ENCODE data around the gene NR6A1. TPM values are rescaled to one million over a fixed set of nuclear protein-coding genes. Genes with fewer than 3 reads are reported as not detected.

The NR6A1 gene
- polyA plus RNA-seq, 1 donor from 2014 or later = 4.3 TPM

- Histone ChIP-seq H3K4me3 (ENCODE audit: low read length) (no peak overlapping the region), H3K4me2 (ENCODE audit: low read length) (no peak overlapping the region), H3F3A (ENCODE audit: insufficient read depth, low read length, poor library complexity, severe bottlenecking) (no peaks in the 10 kb centered on the region), H3K27me3 (ENCODE audit: insufficient read depth, low read depth, low read length) (no peaks in the 10 kb centered on the region), H3K36me3 (ENCODE audit: insufficient read depth, low read length) (no peaks in the 10 kb centered on the region), H2AFZ (ENCODE audit: low read depth, low read length) (no peak overlapping the region), H4K20me1 (ENCODE audit: insufficient read depth) (no peaks in the 10 kb centered on the region), H3K9ac (ENCODE audit: low read length) (no peak overlapping the region), H3K9me3 (ENCODE audit: low read length) (no peaks in the 10 kb centered on the region), H3K9me2 (ENCODE audit: insufficient read depth, low read length) (no peaks in the 10 kb centered on the region), H3K79me2 (replicated peaks; ENCODE audit: insufficient read depth, low read length) (no peaks in the 10 kb centered on the region), H3K27ac (ENCODE audit: low read length) (no peak overlapping the region)
- TF ChIP-seq RAD21 (conservative IDR thresholded peaks at IDR 0.05) = no peak
- TF ChIP-seq EZH2 (IDR thresholded peaks at IDR 0.05; ENCODE audit: borderline replicate concordance, insufficient read depth, low read length, poor library complexity, severe bottlenecking) = no peak
- no peak for TF ChIP-seq CTCF (IDR thresholded peaks at IDR 0.05; ENCODE audit: poor library complexity, severe bottlenecking)
- TF ChIP-seq EP300 (conservative IDR thresholded peaks at IDR 0.05; ENCODE audit: poor library complexity, severe bottlenecking) = no peak
- no peak for TF ChIP-seq SMC3 (conservative IDR thresholded peaks at IDR 0.05; ENCODE audit: poor library complexity)
- no peak for TF ChIP-seq POLR2AphosphoS5 (IDR thresholded peaks at IDR 0.05)
Measured at GRCh38 chr9:124631326-124631725, 139.8 kb downstream of the NR6A1 start.

GRCh38 chr9:124629600-124629999 is 141.5 kb downstream of the NR6A1 start:
- TF ChIP-seq REST (IDR thresholded peaks at IDR 0.05; ENCODE audit: borderline replicate concordance) = no peak
- TF ChIP-seq TAF1 (IDR thresholded peaks at IDR 0.05; ENCODE audit: low read depth) = no peak
- TF ChIP-seq POLR2AphosphoS5 (IDR thresholded peaks at IDR 0.05) = no peak
- TF ChIP-seq RAD21 (conservative IDR thresholded peaks at IDR 0.05) = no peak
- TF ChIP-seq EP300 (conservative IDR thresholded peaks at IDR 0.05; ENCODE audit: poor library complexity, severe bottlenecking) = no peak
- no peak for TF ChIP-seq EZH2 (IDR thresholded peaks at IDR 0.05; ENCODE audit: borderline replicate concordance, insufficient read depth, low read length, poor library complexity, severe bottlenecking)
- TF ChIP-seq MXI1 (conservative IDR thresholded peaks at IDR 0.05; ENCODE audit: poor library complexity, severe bottlenecking) = no peak
- no peak for TF ChIP-seq SMC3 (conservative IDR thresholded peaks at IDR 0.05; ENCODE audit: poor library complexity)
- TF ChIP-seq CTCF (IDR thresholded peaks at IDR 0.05; ENCODE audit: poor library complexity, severe bottlenecking) = no peak
- H3K79me2 ChIP-seq (replicated peaks; ENCODE audit: insufficient read depth, low read length) = no peaks in the 10 kb centered on the region
- no peak overlapping the region for H3K27ac ChIP-seq (ENCODE audit: low read length)
- no peak overlapping the region for H3K4me3 ChIP-seq (ENCODE audit: low read length)
- H3K9ac ChIP-seq (ENCODE audit: low read length) = no peak overlapping the region
- H3K36me3 ChIP-seq (ENCODE audit: insufficient read depth, low read length) = no peaks in the 10 kb centered on the region
- H2AFZ ChIP-seq (ENCODE audit: low read depth, low read length) = no peak overlapping the region
- no peaks in the 10 kb centered on the region for H3K9me3 ChIP-seq (ENCODE audit: low read length)
- H3K4me2 ChIP-seq (ENCODE audit: low read length) = no peak overlapping the region
- H3K27me3 ChIP-seq (ENCODE audit: insufficient read depth, low read depth, low read length) = no peaks in the 10 kb centered on the region
- no peaks in the 10 kb centered on the region for H3K9me2 ChIP-seq (ENCODE audit: insufficient read depth, low read length)
- H3F3A ChIP-seq (ENCODE audit: insufficient read depth, low read length, poor library complexity, severe bottlenecking) = no peaks in the 10 kb centered on the region
- no peaks in the 10 kb centered on the region for H4K20me1 ChIP-seq (ENCODE audit: insufficient read depth)
